Nephron progenitor cell (in vitro differentiated cells): Measurements from ENCODE around the gene IL36G.

ENCODE experiments used
- DNase-seq: peaks from one replicate; pipeline ENCODE4 v3.0.0; 2021
- H3K27ac Mint-ChIP-seq: 2 replicates; pipeline ENCODE4 v1.8.0; 2021; ENCODE audit warnings: mild to moderate bottlenecking, moderate library complexity, mixed read lengths
- H3K27me3 Mint-ChIP-seq: 2 replicates; pipeline ENCODE4 v1.8.0; 2021; ENCODE audit warnings: mild to moderate bottlenecking, low read depth, mixed read lengths; ENCODE audit not compliant: poor library complexity
- H3K36me3 Mint-ChIP-seq: 2 replicates; pipeline ENCODE4 v1.8.0; 2021; ENCODE audit warnings: low read depth, mixed read lengths
- H3K4me1 Mint-ChIP-seq: 2 replicates; pipeline ENCODE4 v1.8.0; 2021; ENCODE audit warnings: mixed read lengths
- H3K4me3 Mint-ChIP-seq: 2 replicates; pipeline ENCODE4 v1.8.0; 2021; ENCODE audit warnings: mild to moderate bottlenecking, moderate library complexity, mixed read lengths
- H3K9me3 Mint-ChIP-seq: 2 replicates; pipeline ENCODE4 v1.8.0; 2021; ENCODE audit warnings: mild to moderate bottlenecking, moderate library complexity, mixed read lengths
- TF ChIP-seq, protein P1 (sequence below): fragments of 200-600 bp; sonication (generic); IDR thresholded peaks from 2 replicates; pipeline ENCODE4 v1.5.0; 2021; ENCODE audit warnings: antibody characterized with exemption

The IL36G gene

DNA sequence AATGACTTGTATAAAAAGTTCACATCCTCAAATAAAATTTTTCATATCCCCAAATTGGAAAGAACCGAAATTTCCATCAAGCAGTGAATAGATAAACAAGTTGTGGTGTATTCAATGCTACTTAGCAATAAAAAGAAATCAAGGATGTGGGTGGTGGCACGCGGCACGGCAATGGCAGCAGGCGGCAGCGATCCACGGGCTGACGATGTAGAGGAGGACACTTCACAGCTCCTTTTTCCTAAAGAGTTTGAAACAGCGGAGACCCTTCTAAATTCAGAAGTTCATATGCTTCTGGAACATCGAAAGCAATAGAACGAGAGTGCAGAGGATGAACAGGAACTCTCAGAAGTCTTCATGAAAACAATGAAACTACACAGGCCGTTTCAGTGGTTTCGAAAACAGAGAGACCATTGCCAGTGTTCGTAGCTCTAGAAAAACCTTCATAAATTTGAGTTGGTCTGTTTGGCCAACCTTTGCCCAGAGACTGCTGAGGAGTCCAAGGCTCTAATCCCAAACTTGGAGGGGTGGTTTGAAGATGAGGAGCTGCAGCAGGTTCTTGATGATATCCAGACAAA, 17.6 kb downstream of the IL36G start:
- Mint-ChIP-seq H3K27ac (no peak overlapping the region), H3K4me3 (no peak overlapping the region), H3K9me3 (peaks cover 38% of the 10 kb centered on the region), H3K36me3 (no peaks in the 10 kb centered on the region), H3K4me1 (no peaks in the 10 kb centered on the region), H3K27me3 (peaks cover 49% of the 10 kb centered on the region)
- no peak for DNase-seq
- TF ChIP-seq, protein P1, sequence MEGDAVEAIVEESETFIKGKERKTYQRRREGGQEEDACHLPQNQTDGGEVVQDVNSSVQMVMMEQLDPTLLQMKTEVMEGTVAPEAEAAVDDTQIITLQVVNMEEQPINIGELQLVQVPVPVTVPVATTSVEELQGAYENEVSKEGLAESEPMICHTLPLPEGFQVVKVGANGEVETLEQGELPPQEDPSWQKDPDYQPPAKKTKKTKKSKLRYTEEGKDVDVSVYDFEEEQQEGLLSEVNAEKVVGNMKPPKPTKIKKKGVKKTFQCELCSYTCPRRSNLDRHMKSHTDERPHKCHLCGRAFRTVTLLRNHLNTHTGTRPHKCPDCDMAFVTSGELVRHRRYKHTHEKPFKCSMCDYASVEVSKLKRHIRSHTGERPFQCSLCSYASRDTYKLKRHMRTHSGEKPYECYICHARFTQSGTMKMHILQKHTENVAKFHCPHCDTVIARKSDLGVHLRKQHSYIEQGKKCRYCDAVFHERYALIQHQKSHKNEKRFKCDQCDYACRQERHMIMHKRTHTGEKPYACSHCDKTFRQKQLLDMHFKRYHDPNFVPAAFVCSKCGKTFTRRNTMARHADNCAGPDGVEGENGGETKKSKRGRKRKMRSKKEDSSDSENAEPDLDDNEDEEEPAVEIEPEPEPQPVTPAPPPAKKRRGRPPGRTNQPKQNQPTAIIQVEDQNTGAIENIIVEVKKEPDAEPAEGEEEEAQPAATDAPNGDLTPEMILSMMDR: no peak

DNA sequence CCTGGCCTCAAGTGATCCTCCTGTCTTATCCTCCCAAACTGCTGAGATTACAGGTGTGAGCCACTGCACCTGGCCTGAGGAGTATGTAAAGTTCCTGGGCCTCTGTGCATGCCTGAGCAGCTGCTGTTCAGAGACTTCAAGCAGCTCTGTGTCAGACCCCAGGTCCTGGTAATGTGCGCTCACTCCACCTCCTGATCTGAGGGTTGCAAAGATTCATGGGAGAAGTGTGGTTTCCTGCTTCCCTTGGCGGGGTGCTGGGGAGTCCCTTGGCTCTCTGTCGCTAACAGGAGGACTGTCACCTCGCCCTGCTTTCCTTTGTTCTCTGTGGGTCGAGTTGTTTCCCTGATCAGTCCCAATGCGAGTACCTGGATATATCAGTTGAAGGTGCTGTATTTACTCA, 18.8 kb downstream of the IL36G start:
- no peak overlapping the region for H3K4me3 Mint-ChIP-seq
- TF ChIP-seq, protein P1: no peak
- H3K27me3 Mint-ChIP-seq: peaks cover 52% of the 10 kb centered on the region
- no peak overlapping the region for H3K27ac Mint-ChIP-seq
- peaks cover 45% of the 10 kb centered on the region for H3K9me3 Mint-ChIP-seq
- no peak for DNase-seq
- H3K36me3 Mint-ChIP-seq: no peaks in the 10 kb centered on the region
- H3K4me1 Mint-ChIP-seq: no peaks in the 10 kb centered on the region

DNA sequence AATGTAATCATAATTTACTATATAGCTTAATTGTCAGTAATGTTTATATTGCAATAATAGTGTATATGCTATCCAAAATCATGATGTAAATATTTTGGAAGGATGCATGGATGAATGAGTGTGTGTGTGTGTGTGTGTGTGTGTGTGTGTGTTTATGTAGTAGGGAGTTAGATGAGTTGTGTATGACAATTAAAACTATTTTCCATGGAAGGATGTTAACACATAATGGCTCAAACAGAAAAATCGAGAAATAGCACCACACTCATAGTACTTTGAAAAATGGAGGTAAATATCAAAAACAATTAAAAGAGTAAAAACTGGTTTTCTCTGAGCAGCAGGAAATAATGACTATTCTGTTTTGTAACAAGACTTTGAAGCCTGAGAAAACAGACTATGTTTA, 19.3 kb downstream of the IL36G start:
- Mint-ChIP-seq H3K27me3 (peaks cover 57% of the 10 kb centered on the region), H3K36me3 (no peaks in the 10 kb centered on the region), H3K9me3 (peaks cover 46% of the 10 kb centered on the region), H3K4me1 (no peaks in the 10 kb centered on the region), H3K4me3 (no peak overlapping the region), H3K27ac (no peak overlapping the region)
- no peak for DNase-seq
- TF ChIP-seq, protein P1: no peak

DNA sequence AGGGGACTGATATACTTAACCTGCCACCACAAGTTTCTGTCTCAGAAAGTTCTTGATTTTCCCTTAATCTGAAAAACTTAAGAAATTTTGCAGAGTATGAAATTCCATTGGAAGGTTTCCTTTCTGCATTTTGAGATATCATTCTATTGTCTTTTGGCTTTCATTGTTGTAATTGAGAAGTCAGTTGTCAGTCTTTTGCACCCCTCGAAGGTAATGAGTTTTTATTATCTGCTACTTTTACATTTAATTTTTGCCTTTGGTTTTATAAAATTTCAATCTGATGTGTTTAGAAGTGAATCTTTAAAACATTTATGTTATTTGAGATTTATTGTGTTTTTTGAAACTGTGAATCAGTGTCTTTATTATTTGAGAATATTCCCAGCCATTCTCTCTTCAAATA, 22.6 kb downstream of the IL36G start:
- Mint-ChIP-seq H3K4me3 (no peak overlapping the region), H3K27ac (no peak overlapping the region), H3K9me3 (peaks cover 39% of the 10 kb centered on the region), H3K4me1 (no peaks in the 10 kb centered on the region), H3K27me3 (peaks cover 46% of the 10 kb centered on the region), H3K36me3 (no peaks in the 10 kb centered on the region)
- TF ChIP-seq, protein P1: no peak
- no peak for DNase-seq

DNA sequence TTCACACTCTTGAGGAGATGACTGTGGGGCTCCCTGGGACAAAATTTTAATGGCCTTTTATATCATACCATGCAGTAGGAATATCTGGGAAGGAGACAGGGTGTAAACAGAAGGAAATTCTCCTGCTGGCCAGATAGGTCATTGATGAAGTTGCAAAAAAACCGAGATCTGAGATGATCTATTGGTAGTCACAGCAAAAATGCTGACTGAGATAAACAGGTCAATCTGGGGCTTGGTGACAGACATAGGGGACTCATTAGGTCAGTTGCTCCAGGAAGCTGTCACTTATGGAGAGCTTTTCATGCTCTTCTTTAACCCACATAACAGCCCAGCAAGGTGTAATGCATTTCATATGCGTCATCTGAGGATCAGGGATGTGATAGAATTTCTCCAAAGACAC, 24.9 kb downstream of the IL36G start:
- no peak for DNase-seq
- TF ChIP-seq, protein P1: no peak
- H3K36me3 Mint-ChIP-seq: no peaks in the 10 kb centered on the region
- H3K4me3 Mint-ChIP-seq: no peak overlapping the region
- no peaks in the 10 kb centered on the region for H3K4me1 Mint-ChIP-seq
- H3K27me3 Mint-ChIP-seq: peaks cover 46% of the 10 kb centered on the region
- H3K27ac Mint-ChIP-seq: no peak overlapping the region
- peaks cover 39% of the 10 kb centered on the region for H3K9me3 Mint-ChIP-seq

DNA sequence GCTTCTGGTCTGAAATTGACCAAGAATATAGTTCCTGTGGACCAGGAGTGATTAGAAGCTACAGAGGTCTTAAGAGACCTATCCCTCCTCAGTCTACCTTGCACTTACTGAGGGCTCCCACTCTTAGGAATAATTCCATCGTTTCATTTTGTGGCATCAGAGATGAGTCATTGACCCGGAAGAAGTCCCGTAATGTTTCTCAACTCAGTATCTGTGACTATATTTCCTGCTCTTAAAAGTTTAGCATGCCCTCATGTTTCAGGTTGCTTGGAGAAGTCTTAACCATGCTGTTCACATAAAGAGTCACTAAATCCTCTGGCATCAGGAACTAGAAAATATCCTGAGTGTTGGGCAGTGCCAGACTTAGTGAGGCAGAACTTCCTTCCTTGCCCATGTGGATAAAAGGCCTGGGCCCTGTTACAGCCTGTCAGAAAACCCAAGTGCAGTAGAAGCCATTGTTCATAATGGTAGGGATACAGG, 27.3 kb downstream of the IL36G start, which contains the start of gene IL36A:
IL36A (plus strand) TSS at position 430 of the 480 bp plus-strand sequence. CDS start 413 bp downstream, outside the sequence.
- peaks cover 18% of the 10 kb centered on the region for H3K9me3 Mint-ChIP-seq
- H3K4me1 Mint-ChIP-seq: no peaks in the 10 kb centered on the region
- no peaks in the 10 kb centered on the region for H3K36me3 Mint-ChIP-seq
- no peak within 1 kb of the TSS for H3K27ac Mint-ChIP-seq
- TF ChIP-seq, protein P1: no peak
- DNase-seq: no peak
- H3K27me3 Mint-ChIP-seq: peaks cover 49% of the 10 kb centered on the region
- no peak within 1 kb of the TSS for H3K4me3 Mint-ChIP-seq
